ENCODE data around the gene QRICH1.

The QRICH1 gene

DNA sequence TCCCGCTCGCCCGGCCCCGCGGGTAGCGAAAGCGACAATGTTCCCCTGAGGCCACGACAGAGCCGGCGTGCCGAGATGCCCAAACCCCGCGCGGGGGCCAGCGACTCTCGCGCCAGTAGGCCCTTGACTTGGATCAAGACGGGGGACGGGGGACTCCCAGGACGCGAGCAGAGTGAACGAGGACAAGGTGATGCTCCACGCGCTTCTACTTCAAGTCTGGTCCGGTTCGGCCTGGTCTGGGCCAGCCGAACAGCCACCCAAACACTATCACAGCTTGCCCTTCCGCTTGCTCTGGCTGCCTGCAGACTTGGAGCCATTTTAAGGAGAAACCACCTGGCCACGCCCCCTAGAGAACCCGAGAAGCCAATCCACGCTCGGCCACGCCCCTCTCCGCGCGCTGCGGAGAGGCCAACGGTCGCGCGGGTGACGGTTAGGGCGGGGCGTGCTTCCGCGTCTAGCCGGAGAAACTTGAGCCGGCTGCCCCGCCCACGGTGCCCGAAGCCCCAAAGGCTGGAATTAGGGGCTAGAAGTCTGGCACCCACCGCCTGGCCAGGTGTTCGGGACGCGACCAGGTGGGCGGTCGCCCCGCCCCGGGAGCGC lies 72.6 kb downstream of the QRICH1 start:
- Mint-ChIP-seq H3K27ac (peak overlapping the region; percentile 95), H3K9me3 (ENCODE audit: low read depth) (no peaks in the 10 kb centered on the region), H3K36me3 (peaks cover 2% of the 10 kb centered on the region), H3K4me3 (peak overlapping the region; percentile 98), H3K27me3 (no peaks in the 10 kb centered on the region), H3K4me1 (ENCODE audit: low read depth) (peaks cover 42% of the 10 kb centered on the region)

DNA sequence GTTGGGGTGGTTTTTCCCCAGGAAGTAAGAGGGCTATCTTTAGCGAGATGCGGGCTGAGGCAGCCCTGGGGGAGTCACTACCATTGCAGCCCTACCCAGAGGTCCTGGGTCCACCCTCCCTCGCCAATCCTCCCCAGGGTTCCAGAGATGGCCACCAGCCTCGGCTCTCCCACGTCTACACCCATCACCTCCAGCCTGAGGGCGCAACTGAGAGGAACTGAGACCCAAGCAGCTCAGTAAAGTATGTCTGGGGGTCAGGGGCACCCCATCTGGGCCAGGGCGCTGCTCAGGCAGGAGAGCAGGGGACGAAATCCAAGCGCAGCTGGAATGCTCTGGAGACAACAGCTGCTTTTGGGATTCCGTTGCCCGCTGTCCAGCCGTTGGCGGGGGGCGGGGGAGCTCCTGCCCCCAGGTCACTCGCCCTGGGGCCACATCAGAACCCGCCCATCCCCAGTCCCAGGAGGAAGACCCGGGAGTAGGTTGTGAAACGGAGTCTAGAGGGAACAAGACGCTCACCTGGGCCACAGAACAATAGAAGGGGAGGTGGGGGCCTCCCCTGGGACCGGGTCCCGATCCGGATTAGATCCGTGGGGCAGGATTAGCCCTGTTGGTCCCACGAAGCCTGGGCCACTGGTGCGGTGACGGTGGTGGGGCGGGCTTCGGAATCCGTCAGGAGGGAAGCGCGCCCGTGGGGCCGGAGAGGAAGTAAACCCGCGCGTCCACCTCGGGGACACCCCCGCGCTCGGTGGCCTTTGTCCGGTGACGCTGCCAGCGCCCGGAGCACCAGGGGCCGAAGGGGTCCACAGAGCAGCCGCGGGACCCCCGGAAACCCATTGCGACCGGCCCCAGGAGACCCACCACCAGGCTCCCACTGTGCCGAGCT lies 73.3 kb downstream of the QRICH1 start:
- peaks cover 2% of the 10 kb centered on the region for H3K36me3 Mint-ChIP-seq
- peaks cover 36% of the 10 kb centered on the region for H3K4me1 Mint-ChIP-seq (ENCODE audit: low read depth)
- peak overlapping the region; percentile 98 for H3K4me3 Mint-ChIP-seq
- no peaks in the 10 kb centered on the region for H3K27me3 Mint-ChIP-seq
- peak overlapping the region; percentile 68 for H3K27ac Mint-ChIP-seq
- no peaks in the 10 kb centered on the region for H3K9me3 Mint-ChIP-seq (ENCODE audit: low read depth)

DNA sequence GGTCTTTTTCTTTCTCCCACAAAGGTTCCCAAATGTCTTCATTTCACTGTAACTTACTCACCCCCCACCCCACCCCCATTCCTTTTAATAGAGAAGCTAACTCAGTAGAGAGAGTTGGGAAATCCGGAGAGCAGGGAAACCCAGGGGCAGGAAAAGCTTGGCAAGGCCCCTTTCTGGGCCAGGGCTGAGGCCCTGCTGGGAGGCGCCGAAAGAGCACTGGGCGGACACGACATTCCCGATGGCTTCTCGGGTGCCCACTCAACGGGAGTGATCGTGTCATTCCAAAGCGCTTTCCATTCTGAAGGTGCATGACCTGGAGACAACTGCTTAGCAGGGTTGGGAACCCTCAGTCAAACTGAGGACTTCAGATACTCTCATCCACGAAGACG lies 73.9 kb downstream of the QRICH1 start:
- H3K9me3 Mint-ChIP-seq (ENCODE audit: low read depth), result no peaks in the 10 kb centered on the region
- peaks cover 33% of the 10 kb centered on the region for H3K4me1 Mint-ChIP-seq (ENCODE audit: low read depth)
- H3K27ac Mint-ChIP-seq, result peak overlapping the region; percentile 68
- peaks cover 2% of the 10 kb centered on the region for H3K36me3 Mint-ChIP-seq
- no peaks in the 10 kb centered on the region for H3K27me3 Mint-ChIP-seq
- H3K4me3 Mint-ChIP-seq, result peak overlapping the region; percentile 98

DNA sequence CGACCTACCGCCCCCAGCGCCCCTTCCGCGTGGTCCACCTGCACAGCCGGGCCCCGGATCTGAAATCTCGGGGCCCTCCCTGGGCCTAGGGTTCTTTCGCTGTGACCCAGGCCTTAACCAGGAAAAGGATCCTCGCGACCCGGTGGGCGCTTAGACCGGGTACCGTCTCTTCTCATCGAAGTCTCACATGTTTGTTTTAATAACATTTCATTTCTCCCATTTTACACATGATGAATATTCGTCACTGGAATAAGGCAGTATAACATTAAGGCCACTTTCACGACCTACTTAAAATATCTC lies 75.2 kb downstream of the QRICH1 start:
- H3K27me3 Mint-ChIP-seq, result no peaks in the 10 kb centered on the region
- peaks cover 27% of the 10 kb centered on the region for H3K4me1 Mint-ChIP-seq (ENCODE audit: low read depth)
- peaks cover 2% of the 10 kb centered on the region for H3K36me3 Mint-ChIP-seq
- H3K9me3 Mint-ChIP-seq (ENCODE audit: low read depth), result no peaks in the 10 kb centered on the region
- peak overlapping the region; percentile 98 for H3K4me3 Mint-ChIP-seq
- peak overlapping the region; percentile 85 for H3K27ac Mint-ChIP-seq

DNA sequence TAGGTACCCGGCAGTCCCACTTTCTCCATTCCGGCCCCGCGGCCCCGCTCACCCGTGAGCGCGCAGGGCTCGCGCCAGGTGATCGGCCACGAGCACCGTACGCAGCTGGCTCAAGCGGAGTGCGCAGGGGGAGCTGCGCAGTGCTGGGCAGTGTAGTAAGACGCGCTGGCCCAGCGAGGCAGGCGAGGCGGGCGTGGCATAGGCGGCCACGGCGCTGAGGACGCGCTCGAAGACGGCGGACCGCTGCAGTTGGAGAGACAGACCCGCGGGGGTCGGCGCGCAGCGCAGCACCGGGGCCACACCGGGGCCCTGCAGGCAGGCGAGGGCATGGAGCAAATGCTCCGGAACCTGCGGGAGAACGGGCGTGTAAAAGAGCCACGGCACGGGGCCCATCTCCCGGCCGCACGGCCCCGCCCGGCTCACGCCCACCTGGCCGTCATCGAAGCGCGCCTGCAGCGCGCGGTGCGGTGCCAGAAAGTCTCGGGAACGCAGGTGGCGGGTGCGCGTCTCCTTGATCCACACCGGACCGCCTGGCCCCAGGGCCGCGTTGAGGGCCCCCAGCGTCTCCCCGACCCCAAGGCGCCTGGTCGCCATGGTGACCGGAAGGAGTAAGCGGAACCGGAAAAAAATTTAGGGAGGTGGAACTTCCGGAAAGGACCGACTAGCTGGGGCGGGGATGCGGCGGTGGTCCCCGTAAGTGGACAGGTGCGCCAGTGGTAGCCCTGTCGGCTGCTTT lies 75.7 kb downstream of the QRICH1 start, which contains the start of gene DALRD3:
Gene DALRD3 (minus strand): TSS at position 610 of the 736 bp plus-strand sequence. CDS start 16 bp downstream, at position 594.
- Mint-ChIP-seq H3K27me3 (no peaks in the 10 kb centered on the region), H3K9me3 (ENCODE audit: low read depth) (no peaks in the 10 kb centered on the region), H3K4me1 (ENCODE audit: low read depth) (peaks cover 23% of the 10 kb centered on the region), H3K4me3 (peak within 1 kb of the TSS; percentile 98), H3K36me3 (peaks cover 2% of the 10 kb centered on the region), H3K27ac (peak within 1 kb of the TSS; percentile 85)

DNA sequence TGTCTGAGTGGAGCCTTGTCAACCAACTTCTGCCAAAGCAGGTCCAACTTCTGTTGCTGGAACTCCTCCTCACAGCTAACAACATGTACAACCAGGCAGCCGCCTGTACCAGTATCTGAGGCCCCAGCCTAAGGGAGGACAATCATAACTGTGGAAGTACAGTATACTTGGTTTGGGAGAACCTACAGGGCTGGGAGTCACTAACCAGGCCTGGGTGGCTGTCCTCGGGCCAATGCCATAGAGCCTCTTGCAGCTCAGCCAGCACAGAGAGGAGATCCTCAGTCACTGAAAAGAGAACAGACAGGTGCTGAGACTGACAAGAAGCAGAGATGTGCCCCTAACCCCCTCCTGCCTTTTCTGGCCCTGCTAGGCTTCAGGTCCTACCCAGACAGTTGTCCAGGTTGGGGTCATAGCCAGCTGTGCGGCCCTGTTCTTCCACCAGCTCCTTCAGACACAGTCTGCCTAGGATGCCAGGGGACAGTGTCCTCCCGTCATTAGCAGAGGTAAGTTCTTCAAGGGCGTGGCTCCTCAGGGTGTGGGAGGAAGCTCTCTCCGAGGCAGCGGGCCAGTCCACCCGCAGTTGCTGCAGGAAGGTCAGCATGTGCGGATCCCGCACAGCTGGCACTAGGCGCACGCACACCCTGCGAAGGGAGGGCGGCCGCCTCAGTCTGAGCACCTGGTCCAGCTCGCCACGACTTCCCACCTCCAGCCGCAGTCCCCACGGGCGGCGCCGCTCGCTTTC lies 76.5 kb downstream of the QRICH1 start:
- H3K4me1 Mint-ChIP-seq (ENCODE audit: low read depth), result peaks cover 20% of the 10 kb centered on the region
- H3K27me3 Mint-ChIP-seq, result no peaks in the 10 kb centered on the region
- no peaks in the 10 kb centered on the region for H3K9me3 Mint-ChIP-seq (ENCODE audit: low read depth)
- no peaks in the 10 kb centered on the region for H3K36me3 Mint-ChIP-seq
- H3K4me3 Mint-ChIP-seq, result peak overlapping the region; percentile 98
- no peak overlapping the region for H3K27ac Mint-ChIP-seq

DNA sequence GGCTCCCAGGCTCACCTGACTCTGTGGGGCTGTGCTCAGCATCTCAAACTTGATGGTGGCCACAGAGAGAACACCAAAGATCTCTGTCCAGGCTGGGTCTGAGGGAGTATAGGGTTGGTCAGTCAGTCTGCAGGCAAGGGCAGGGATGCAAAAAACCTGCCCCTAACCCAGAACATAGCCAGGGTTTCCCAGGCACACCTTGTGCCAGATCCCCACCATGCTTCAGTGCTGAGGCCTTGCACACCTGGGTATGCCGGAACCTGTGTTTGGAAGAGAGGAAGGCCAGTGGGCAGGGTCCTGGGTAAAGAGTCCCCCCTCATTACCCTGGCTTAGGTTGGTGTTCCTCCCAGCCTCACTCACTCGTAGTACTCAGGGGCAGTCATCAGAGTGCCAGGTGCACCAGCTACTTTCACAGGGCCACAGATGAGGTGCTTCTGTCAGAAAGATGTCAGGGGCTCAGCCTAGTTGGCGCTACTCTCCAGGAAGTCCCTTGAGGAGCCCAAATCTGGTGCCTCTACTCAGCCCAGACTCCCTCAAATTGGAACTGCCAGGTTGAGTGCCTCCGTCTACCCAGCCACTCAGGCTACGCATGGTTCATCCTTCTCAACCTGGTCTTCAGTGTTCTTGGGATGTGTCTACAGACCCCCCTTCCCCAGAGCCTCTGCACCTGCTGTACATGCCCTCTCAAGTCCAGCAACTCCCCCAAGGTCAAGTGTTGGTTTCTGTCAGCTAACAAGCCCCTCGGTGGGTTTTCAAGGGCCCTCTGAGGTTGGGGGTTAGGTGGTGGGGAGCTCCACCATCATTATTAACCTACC lies 77.2 kb downstream of the QRICH1 start:
- peaks cover 25% of the 10 kb centered on the region for H3K4me1 Mint-ChIP-seq (ENCODE audit: low read depth)
- H3K4me3 Mint-ChIP-seq, result no peak overlapping the region
- H3K9me3 Mint-ChIP-seq (ENCODE audit: low read depth), result no peaks in the 10 kb centered on the region
- H3K36me3 Mint-ChIP-seq, result no peaks in the 10 kb centered on the region
- peak overlapping the region; percentile 28 for H3K27ac Mint-ChIP-seq
- H3K27me3 Mint-ChIP-seq, result no peaks in the 10 kb centered on the region

DNA sequence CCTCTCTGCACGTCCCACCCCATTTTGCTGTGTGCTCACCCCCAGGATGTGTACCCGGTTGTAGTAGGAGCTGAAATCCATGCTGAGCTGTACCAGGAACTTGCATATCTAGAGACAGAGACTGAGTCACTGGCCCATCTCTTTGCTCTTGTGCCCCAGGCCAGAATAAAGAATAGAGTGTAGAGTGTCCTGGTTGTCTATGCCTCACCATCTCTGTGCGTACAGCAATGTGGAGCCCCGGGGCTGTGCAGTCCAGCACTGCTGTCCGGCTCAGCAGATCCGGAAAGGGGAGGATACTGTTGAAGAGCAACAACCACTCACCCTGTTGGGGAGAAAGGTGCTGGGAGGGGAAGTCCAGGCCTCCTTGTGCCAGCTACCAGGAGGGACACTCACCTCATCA lies 78.1 kb downstream of the QRICH1 start:
- no peaks in the 10 kb centered on the region for H3K36me3 Mint-ChIP-seq
- H3K4me1 Mint-ChIP-seq (ENCODE audit: low read depth), result peaks cover 28% of the 10 kb centered on the region

DNA sequence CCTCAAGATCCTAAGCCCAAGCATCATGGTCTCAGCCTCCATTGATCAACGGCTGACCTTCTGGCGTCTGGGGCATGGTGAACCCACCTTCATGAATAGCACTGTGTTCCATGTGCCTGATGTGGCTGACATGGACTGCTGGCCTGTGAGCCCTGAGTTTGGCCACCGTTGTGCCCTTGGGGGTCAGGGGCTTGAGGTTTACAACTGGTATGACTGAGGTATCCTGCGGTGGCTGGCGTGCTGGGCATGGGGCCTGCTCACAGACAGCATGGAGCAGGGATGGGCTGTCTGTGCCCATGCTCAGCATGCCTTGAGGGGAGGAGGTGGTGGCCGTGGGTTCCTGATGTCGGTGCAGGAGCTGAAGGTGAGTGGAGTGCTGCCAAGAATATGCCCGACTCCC lies 78.8 kb downstream of the QRICH1 start:
- Mint-ChIP-seq H3K4me3 (no peak overlapping the region), H3K4me1 (ENCODE audit: low read depth) (peaks cover 25% of the 10 kb centered on the region), H3K27me3 (no peaks in the 10 kb centered on the region), H3K9me3 (ENCODE audit: low read depth) (no peaks in the 10 kb centered on the region), H3K36me3 (no peaks in the 10 kb centered on the region), H3K27ac (no peak overlapping the region)

More for the DNA sequence above, 78.1 kb downstream of the QRICH1 start:
- Mint-ChIP-seq H3K9me3 (ENCODE audit: low read depth) (no peaks in the 10 kb centered on the region), H3K27ac (no peak overlapping the region), H3K4me3 (no peak overlapping the region), H3K27me3 (no peaks in the 10 kb centered on the region)

DNA sequence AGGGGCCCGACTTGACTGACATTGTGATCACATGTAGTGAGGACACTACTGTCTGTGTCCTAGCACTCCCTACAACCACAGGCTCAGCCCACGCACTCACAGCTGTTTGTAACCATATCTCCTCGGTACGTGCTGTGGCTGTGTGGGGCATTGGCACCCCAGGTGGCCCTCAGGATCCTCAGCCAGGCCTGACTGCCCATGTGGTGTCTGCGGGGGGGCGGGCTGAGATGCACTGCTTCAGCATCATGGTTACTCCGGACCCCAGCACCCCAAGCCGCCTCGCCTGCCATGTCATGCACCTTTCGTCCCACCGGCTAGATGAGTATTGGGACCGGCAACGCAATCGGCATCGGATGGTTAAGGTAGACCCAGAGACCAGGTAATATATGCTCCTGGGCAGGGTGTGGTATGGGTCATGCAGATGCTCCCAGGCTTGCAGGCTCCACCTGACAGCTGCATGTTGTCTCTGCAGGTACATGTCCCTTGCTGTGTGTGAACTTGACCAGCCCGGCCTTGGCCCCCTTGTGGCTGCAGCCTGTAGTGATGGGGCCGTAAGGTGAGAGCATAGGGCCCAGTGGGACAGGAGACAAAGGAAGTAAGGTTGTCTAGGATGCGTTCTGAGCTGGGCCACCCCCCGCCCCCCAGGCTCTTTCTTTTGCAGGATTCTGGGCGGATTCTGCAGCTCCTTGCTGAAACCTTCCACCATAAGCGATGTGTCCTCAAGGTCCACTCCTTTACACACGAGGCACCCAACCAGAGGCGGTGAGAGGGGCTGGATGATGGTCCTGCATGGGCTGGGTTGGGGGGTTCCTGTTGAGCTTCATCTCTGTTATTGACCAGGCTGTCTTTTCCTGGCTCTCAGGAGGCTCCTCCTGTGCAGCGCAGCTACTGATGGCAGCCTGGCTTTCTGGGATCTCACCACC lies 79.9 kb downstream of the QRICH1 start:
- no peaks in the 10 kb centered on the region for H3K27me3 Mint-ChIP-seq
- H3K27ac Mint-ChIP-seq, result no peak overlapping the region
- H3K4me3 Mint-ChIP-seq, result no peak overlapping the region
- no peaks in the 10 kb centered on the region for H3K36me3 Mint-ChIP-seq
- H3K9me3 Mint-ChIP-seq (ENCODE audit: low read depth), result no peaks in the 10 kb centered on the region
- H3K4me1 Mint-ChIP-seq (ENCODE audit: low read depth), result peaks cover 23% of the 10 kb centered on the region

DNA sequence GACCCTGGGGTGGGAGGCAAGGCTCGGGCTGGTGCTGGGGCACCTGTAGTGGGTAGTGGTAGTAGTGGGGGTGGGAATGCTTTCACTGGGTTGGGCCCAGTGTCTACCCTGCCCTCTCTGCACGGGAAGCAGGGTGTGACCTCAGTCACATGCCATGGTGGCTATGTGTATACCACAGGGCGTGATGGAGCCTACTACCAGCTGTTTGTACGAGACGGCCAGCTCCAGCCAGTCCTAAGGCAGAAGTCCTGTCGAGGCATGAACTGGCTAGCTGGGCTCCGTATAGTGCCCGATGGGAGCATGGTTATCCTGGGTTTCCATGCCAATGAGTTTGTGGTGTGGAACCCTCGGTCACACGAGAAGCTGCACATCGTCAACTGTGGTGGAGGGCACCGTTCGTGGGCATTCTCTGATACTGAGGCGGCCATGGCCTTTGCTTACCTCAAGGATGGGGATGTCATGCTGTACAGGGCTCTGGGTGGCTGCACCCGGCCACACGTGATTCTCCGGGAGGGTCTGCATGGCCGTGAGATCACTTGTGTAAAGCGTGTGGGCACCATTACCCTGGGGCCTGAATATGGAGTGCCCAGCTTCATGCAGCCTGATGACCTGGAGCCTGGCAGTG lies 80.6 kb downstream of the QRICH1 start:
- Mint-ChIP-seq H3K27ac (no peak overlapping the region), H3K27me3 (no peaks in the 10 kb centered on the region), H3K9me3 (ENCODE audit: low read depth) (no peaks in the 10 kb centered on the region), H3K4me3 (no peak overlapping the region), H3K36me3 (no peaks in the 10 kb centered on the region), H3K4me1 (ENCODE audit: low read depth) (peaks cover 24% of the 10 kb centered on the region)

DNA sequence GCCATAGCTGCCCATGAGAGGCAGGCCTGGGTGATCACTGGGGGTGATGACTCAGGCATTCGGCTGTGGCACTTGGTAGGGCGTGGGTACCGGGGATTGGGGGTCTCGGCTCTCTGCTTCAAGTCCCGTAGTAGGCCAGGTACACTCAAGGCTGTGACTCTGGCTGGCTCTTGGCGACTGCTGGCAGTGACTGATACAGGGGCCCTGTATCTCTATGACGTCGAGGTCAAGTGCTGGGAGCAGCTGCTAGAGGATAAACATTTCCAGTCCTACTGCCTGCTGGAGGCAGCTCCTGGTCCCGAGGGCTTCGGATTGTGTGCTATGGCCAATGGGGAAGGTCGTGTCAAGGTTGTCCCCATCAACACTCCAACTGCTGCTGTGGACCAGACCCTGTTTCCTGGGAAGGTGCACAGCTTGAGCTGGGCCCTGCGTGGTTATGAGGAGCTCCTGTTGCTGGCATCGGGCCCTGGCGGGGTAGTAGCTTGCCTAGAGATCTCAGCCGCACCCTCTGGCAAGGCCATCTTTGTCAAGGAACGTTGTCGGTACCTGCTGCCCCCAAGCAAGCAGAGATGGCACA lies 81.3 kb downstream of the QRICH1 start:
- Mint-ChIP-seq H3K36me3 (no peaks in the 10 kb centered on the region), H3K27ac (no peak overlapping the region), H3K4me3 (no peak overlapping the region), H3K27me3 (no peaks in the 10 kb centered on the region), H3K4me1 (ENCODE audit: low read depth) (peaks cover 28% of the 10 kb centered on the region), H3K9me3 (ENCODE audit: low read depth) (no peaks in the 10 kb centered on the region)

DNA sequence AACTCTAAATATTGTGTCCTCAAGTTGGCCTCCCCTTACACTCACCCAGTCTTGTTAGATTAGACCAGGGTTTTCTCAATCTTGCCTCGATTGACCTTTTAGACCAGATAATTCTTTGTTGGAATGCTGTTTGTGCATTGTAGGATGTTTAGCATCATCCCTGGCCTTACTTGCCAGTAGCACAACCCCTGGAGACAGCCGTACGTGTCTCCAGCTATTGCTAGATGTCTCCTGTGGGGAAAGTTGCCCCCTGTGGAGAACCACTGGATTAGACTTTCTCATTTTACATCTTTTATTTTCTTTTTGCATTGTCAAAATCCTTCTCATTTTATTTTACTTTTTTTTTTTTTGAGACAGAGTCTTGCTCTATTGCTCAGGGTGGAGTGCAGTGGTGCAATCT lies 84.5 kb downstream of the QRICH1 start:
- Mint-ChIP-seq H3K27ac (no peak overlapping the region), H3K4me3 (peak overlapping the region; percentile 99)

More for the DNA sequence above, 84.5 kb downstream of the QRICH1 start:
- Mint-ChIP-seq H3K4me1 (ENCODE audit: low read depth) (peaks cover 29% of the 10 kb centered on the region), H3K27me3 (no peaks in the 10 kb centered on the region), H3K36me3 (no peaks in the 10 kb centered on the region), H3K9me3 (ENCODE audit: low read depth) (no peaks in the 10 kb centered on the region)

Data from activated naive CD8-positive, alpha-beta T cell (primary cell).